ENCODE results near the gene EHMT2. TPM values are rescaled to one million over a fixed set of nuclear protein-coding genes. Genes with fewer than 3 reads are reported as not detected.
A peak's percentile ranks its signal among the peaks of the same experiment; 100 is the strongest.

The EHMT2 gene
- total and polyA plus RNA-seq, 2 of the 13 experiments (the other 11 are each of a cell fraction or from before 2014, with no cell fraction given): 55.2 to 69.2 TPM

GRCh38 chr6:31927863-31928671 is 30.6 kb upstream of the EHMT2 start (continued):
- TF ChIP-seq SAFB2 (CRISPR knock-in tag; IDR thresholded peaks at IDR 0.05; ENCODE audit: borderline replicate concordance, low read depth): 0 out of 2 replicates have a peak, but pooled peaks have one; percentile 30
- TF ChIP-seq HMGA1 (CRISPR knock-in tag; conservative IDR thresholded peaks at IDR 0.05): no peak
- TF ChIP-seq ZNF20 (CRISPR knock-in tag; IDR thresholded peaks at IDR 0.05): no peak
- no peak for TF ChIP-seq ZNF207 (IDR thresholded peaks at IDR 0.05; ENCODE audit: borderline replicate concordance)
- 0 out of 2 replicates have a peak, but pooled peaks have one; percentile 63 for TF ChIP-seq ZSCAN21 (CRISPR knock-in tag; IDR thresholded peaks at IDR 0.05; ENCODE audit: borderline replicate concordance)
- peak; percentile 24 for TF ChIP-seq AHR (CRISPR knock-in tag; IDR thresholded peaks at IDR 0.05)
- TF ChIP-seq ZNF275 (CRISPR knock-in tag; IDR thresholded peaks at IDR 0.05; ENCODE audit: borderline replicate concordance): no peak
- peak; percentile 66; the same call in 1 of the 2 replicates for TF ChIP-seq ZNF142 (CRISPR knock-in tag; IDR thresholded peaks at IDR 0.05)
- TF ChIP-seq ZNF543 (CRISPR knock-in tag; IDR thresholded peaks at IDR 0.05): peak; percentile 65; the same call in 1 of the 2 replicates
- peak; percentile 2; the same call in 1 of the 2 replicates for TF ChIP-seq GABPB1 (CRISPR knock-in tag; IDR thresholded peaks at IDR 0.05)
- no peak for TF ChIP-seq RNF219 (CRISPR knock-in tag; IDR thresholded peaks at IDR 0.05)
- TF ChIP-seq HOMEZ (CRISPR knock-in tag; IDR thresholded peaks at IDR 0.05; ENCODE audit: low read depth): no peak
- no peak for TF ChIP-seq ATF7 (IDR thresholded peaks at IDR 0.05)
- TF ChIP-seq ATF7 (CRISPR knock-in tag; IDR thresholded peaks at IDR 0.05): no peak
- no peak for TF ChIP-seq FIP1L1 (IDR thresholded peaks at IDR 0.05; ENCODE audit: borderline replicate concordance, insufficient read depth, low read depth, low read length)

All from HepG2 (cell line).